Right cardiac atrium (tissue), 5 donors: Measurements from ENCODE around the gene FMO1. TPM values are rescaled to one million over a fixed set of nuclear protein-coding genes. Genes with fewer than 3 reads are reported as not detected.

Experiments
- ATAC-seq, 2 donors: fragments of 200-7000 bp; cut with Tn5 transposase; one replicate each; pipeline versions ENCODE4 v1.8.0 to v1.9.1; 2020; ENCODE audit warnings: moderate library complexity in 2 of 2, mild to moderate bottlenecking in 1 of 2
- DNase-seq, 3 donors: peaks; one replicate each; pipeline ENCODE4 v3.0.0-alpha.2; 2020
- H3K27ac ChIP-seq: one replicate; pipeline ENCODE4 v1.5.1; 2013; ENCODE audit warnings: mild to moderate bottlenecking, low read length, control low read depth, moderate library complexity
- H3K27me3 ChIP-seq: one replicate; pipeline ENCODE4 v1.6.1; 2013; ENCODE audit not compliant: control insufficient read depth, insufficient read depth
- H3K4me1 ChIP-seq: one replicate; pipeline ENCODE4 v1.6.1; 2013; ENCODE audit warnings: low read length; ENCODE audit not compliant: control insufficient read depth, insufficient read depth
- H3K4me3 ChIP-seq: one replicate; pipeline ENCODE4 v1.5.1; 2013; ENCODE audit warnings: low read length, control low read depth
- H3K9me3 ChIP-seq: one replicate; pipeline ENCODE4 v1.6.1; 2013; ENCODE audit warnings: low read length; ENCODE audit not compliant: control insufficient read depth
- WGBS: extraction: QIAGEN DNeasy Blood & Tissue Kit; methylation state at CpG from one replicate; pipeline ENCODE4 v1.1.7; 2013; 5-methylcytosine and 5-hydroxymethylcytosine counted together
- intact Hi-C, 4 donors: fragments of 100-400 bp; cut with DNase I; formaldehyde crosslinking; loops; one replicate each; pipeline versions ENCODE4 v1.11.0 to v1.14.0; 2022 to 2023
- polyA plus RNA-seq: library from polyadenylated mRNA; stranded (reverse); fragments of 200-250 nt; gene quantifications from one replicate; pipeline ENCODE4 v1.2.3, GENCODE V29; 2013
- total RNA-seq, 4 donors: library from RNA; stranded (reverse); fragmentation: NEBNext Ultra II Directional; extraction: Animal tissue kit (Norgen Biotek cat#: 25700); gene quantifications; one replicate each; pipeline ENCODE4 v1.2.1, GENCODE V29; 2021
- donor health status: healthy with polysubstance abuse.
- donor health status: DM: no; HTN: yes; CAD: no.
- donor health status: DM: no; HTN: no; CAD: no.
- donor health status: DM: no; HTN: yes; CAD: no; lungs with severe emphysema.
- donor health status: DM: yes; HTN: yes; CAD: no.

The FMO1 gene
- total and polyA plus RNA-seq, 5 donors, result 0.21 to 0.61 (median 0.43) TPM; not detected in 1

- no peak overlapping the region for H3K4me3 ChIP-seq
- H3K9me3 ChIP-seq, result no peaks in the 10 kb centered on the region
- intact Hi-C loops, result loop anchor here in 3 of 4 donors (5.0 to 10.0 kb wide), 3 partner anchors 60 to 227 kb away; partner anchors contain the start of gene FMO1 (in 2 of the 3)
- no peaks in the 10 kb centered on the region for H3K4me1 ChIP-seq
- H3K27me3 ChIP-seq, result no peaks in the 10 kb centered on the region
- 85% methylated on average over 8 of the region's 8 CpGs for WGBS
- H3K27ac ChIP-seq, result no peak overlapping the region
- no peak for ATAC-seq
- DNase-seq, result no peak
These were observed 63.7 kb downstream of the FMO1 start for GRCh38 chr1:171311771-171312558.

DNA sequence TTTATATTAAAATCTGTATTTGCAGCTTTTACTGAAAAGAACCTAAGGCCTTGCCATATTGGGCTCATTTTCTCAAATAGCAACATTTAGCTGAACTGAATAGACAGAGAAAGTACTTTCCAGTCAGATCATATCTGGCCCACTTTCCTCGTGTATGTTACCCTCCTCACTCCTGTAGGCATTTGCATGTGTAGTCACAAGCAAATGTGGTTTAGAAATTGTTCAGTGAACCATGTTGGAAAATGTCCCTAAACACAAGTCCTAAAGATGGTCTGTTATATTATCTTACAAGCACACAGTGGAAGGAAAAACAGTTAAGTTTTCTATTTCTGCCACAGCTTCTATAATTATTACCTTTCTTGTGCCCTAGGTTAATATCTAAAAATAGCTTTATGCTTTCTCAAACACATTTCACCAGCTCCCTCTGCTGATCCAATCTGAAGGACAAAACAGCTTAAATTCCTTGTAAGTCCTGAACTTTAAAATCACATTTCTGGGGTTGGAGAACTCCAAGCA is 65.1 kb downstream of the FMO1 start:
- 3% methylated on average over 1 of the region's 1 CpG for WGBS
- intact Hi-C loops, result loop anchor here in 3 of 4 donors (5.0 to 10.0 kb wide), 3 partner anchors 61 to 229 kb away; partner anchors contain the start of gene FMO1 (in 2 of the 3)
- ATAC-seq (no peak), DNase-seq (no peak)
- no peaks in the 10 kb centered on the region for H3K4me1 ChIP-seq
- H3K27ac ChIP-seq, result no peak overlapping the region
- no peaks in the 10 kb centered on the region for H3K9me3 ChIP-seq
- H3K27me3 ChIP-seq, result no peaks in the 10 kb centered on the region
- H3K4me3 ChIP-seq, result no peak overlapping the region

- no peak within 1 kb of the TSS for H3K27ac ChIP-seq
- H3K4me3 ChIP-seq, result peak within 1 kb of the TSS; percentile 70
- no peaks in the 10 kb centered on the region for H3K9me3 ChIP-seq
- WGBS, result under 1% methylated on average over 10 of the region's 10 CpGs
- peak; percentile 82 to 88 (median 84) for DNase-seq
- no peaks in the 10 kb centered on the region for H3K27me3 ChIP-seq
- H3K4me1 ChIP-seq, result no peaks in the 10 kb centered on the region
- ATAC-seq, result peak; percentile 100
- intact Hi-C loops, result loop anchor here in 3 of 4 donors (5.0 to 10.0 kb wide), 3 partner anchors 62 to 229 kb away; partner anchors contain the start of gene FMO1 (in 2 of the 3)
These were observed 65.6 kb downstream of the FMO1 start, which contains the start of gene FMO4 for GRCh38 chr1:171313835-171314320. FMO4 (plus strand) TSS chr1:171314183; CDS start chr1:171319826, 5,643 bp downstream.

GRCh38 chr1:171329251-171329650 is 81.0 kb downstream of the FMO1 start:
- 92% methylated on average over 7 of the region's 7 CpGs for WGBS
- peaks cover 1% of the 10 kb centered on the region for H3K4me1 ChIP-seq
- H3K27me3 ChIP-seq, result no peaks in the 10 kb centered on the region
- no peak overlapping the region for H3K4me3 ChIP-seq
- intact Hi-C loops, result no loop called here
- no peaks in the 10 kb centered on the region for H3K9me3 ChIP-seq
- no peak overlapping the region for H3K27ac ChIP-seq
- ATAC-seq (no peak), DNase-seq (no peak)

DNA sequence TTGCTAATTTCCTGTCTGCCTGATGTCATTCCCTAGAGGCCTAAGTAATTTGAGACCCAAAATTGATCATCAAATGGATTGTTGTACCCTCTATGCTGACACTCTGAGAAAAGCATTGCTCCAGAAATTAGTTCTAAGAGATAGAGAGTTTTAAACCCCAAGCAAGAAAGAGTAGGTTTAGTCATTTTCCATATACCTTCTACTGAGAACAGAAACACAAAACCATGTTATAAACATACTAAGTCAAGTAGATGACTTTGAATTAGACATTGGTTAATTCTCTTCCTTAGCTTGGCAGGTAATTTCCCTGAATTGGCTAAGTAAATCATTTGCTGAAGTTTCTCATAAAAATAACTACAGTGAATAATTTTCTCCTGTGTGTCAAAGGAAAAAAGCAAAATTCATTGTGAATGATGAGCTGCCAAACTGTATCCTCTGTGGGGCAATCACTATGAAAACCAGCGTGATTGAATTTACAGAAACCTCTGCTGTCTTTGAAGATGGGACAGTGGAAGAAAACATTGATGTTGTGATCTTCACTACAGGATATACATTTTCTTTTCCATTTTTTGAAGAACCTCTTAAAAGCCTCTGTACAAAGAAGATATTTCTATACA is 85.8 kb downstream of the FMO1 start:
- no peak for DNase-seq
- H3K4me3 ChIP-seq, result no peak overlapping the region
- no peaks in the 10 kb centered on the region for H3K4me1 ChIP-seq
- H3K9me3 ChIP-seq, result no peaks in the 10 kb centered on the region
- no peak for ATAC-seq
- H3K27ac ChIP-seq, result no peak overlapping the region
- intact Hi-C loops, result no loop called here
- 68% methylated on average over 1 of the region's 1 CpG for WGBS
- H3K27me3 ChIP-seq, result no peaks in the 10 kb centered on the region

Other genes starting within 250 kb of the FMO1 start
- gene FMO3, start 157.6 kb upstream of the FMO1 start, total RNA-seq, result 1 to 10 TPM in 3 of 4 donors, under 1 TPM in 1; 0.62 to 1.6 (median 1.3) TPM
- 2.0 TPM for gene FMO3, start 157.6 kb upstream of the FMO1 start, polyA plus RNA-seq
- gene FMO2, start 63.2 kb upstream of the FMO1 start, total RNA-seq, result 10 to 100 TPM; 26.2 to 87.7 (median 66.4) TPM
- 41.0 TPM for gene FMO2, start 63.2 kb upstream of the FMO1 start, polyA plus RNA-seq
- gene FMO4, start 65.7 kb downstream of the FMO1 start, total RNA-seq, result 1 to 10 TPM; 2.8 to 6.3 (median 4.1) TPM
- gene FMO4, start 65.7 kb downstream of the FMO1 start, polyA plus RNA-seq, result 5.5 TPM
- gene PRRC2C, start 237.0 kb downstream of the FMO1 start, total RNA-seq, result 10 to 100 TPM; 51.2 to 80.0 (median 65.7) TPM
- 20.2 TPM for gene PRRC2C, start 237.0 kb downstream of the FMO1 start, polyA plus RNA-seq